Fibroblast of peridontal ligament (primary cell): ENCODE data around the gene ERBB2.
A peak's percentile ranks its signal among the peaks of the same experiment; 100 is the strongest.
"Not testable (repeated sequence)": the region's sequence is repeated elsewhere in the genome, so short reads cannot be mapped to it uniquely, and the experiment has no call there.

Source experiments
- DNase-seq: peaks from one replicate; pipeline ENCODE4 v3.0.0-alpha.2; 2010; ENCODE audit errors: extremely low read depth

ERBB2 gene

GRCh38 chr17:39725923-39726322 is 26.1 kb downstream of the ERBB2 start:
- not testable (repeated sequence) for DNase-seq

- DNase-seq: no peak
Observed at GRCh38 chr17:39726617-39727016, 26.8 kb downstream of the ERBB2 start.

GRCh38 chr17:39727556-39727955 is 27.7 kb downstream of the ERBB2 start:
- no peak for DNase-seq

GRCh38 chr17:39729280-39729851 is 29.5 kb downstream of the ERBB2 start:
- peak; percentile 5 for DNase-seq

- peak; percentile 73 for DNase-seq
Observed at GRCh38 chr17:39730095-39730921, 30.4 kb downstream of the ERBB2 start, which contains the start of gene MIEN1. TSS of gene MIEN1 (minus strand) at chr17:39730532. CDS start at chr17:39730495, 37 bp downstream.

- no peak for DNase-seq
Observed at GRCh38 chr17:39732586-39732985, 32.7 kb downstream of the ERBB2 start.

GRCh38 chr17:39735882-39736281 is 36.0 kb downstream of the ERBB2 start:
- DNase-seq: no peak

- DNase-seq: no peak
Observed at GRCh38 chr17:39736319-39737165, 36.7 kb downstream of the ERBB2 start.

GRCh38 chr17:39737206-39737759 is 37.4 kb downstream of the ERBB2 start:
- DNase-seq: no peak

- no peak for DNase-seq
Observed at GRCh38 chr17:39737760-39738567, 38.1 kb downstream of the ERBB2 start, which contains the start of gene GRB7. TSS of gene GRB7 (plus strand) at chr17:39737938. CDS start at chr17:39742302, 4,364 bp downstream.

GRCh38 chr17:39738568-39738901 is 38.7 kb downstream of the ERBB2 start:
- no peak for DNase-seq

GRCh38 chr17:39738983-39739884 is 39.4 kb downstream of the ERBB2 start:
- DNase-seq: peak; percentile 15

GRCh38 chr17:39739885-39740356 is 40.1 kb downstream of the ERBB2 start:
- no peak for DNase-seq

- no peak for DNase-seq
Observed at GRCh38 chr17:39740357-39741111, 40.7 kb downstream of the ERBB2 start.

GRCh38 chr17:39742126-39742855 is 42.4 kb downstream of the ERBB2 start:
- no peak for DNase-seq

- DNase-seq: no peak
Observed at GRCh38 chr17:39742856-39743436, 43.1 kb downstream of the ERBB2 start.

GRCh38 chr17:39744075-39744835 is 44.4 kb downstream of the ERBB2 start:
- no peak for DNase-seq
